DMS153 treated with DMSO at 0.1 percent for 48 hours (cell line): ENCODE results near the gene ERV3-1.
"Not testable (repeated sequence)": the region's sequence is repeated elsewhere in the genome, so short reads cannot be mapped to it uniquely, and the experiment has no call there.

ENCODE experiments used
- DNase-seq: peaks from one replicate; lab custom pipeline; 2025; ENCODE audit not compliant: unreplicated experiment; lab: John Stamatoyannopoulos, UW

Gene ERV3-1

GRCh38 chr7:64944667-64945502 lies 61.6 kb downstream of the ERV3-1 start:
- DNase-seq: not testable (repeated sequence)
